GM19467 (cell line): ENCODE results near the gene SARS1.

ENCODE experiments used
- ATAC-seq: cut with Tn5 transposase; IDR thresholded peaks from one replicate; pipeline ENCODE4 v1.9.1; 2021; ENCODE audit warnings: mild to moderate bottlenecking, moderate library complexity; ENCODE audit not compliant: unreplicated experiment

Gene SARS1

GRCh38 chr1:109259674-109260557, 46.2 kb downstream of the SARS1 start:
- ATAC-seq = no peak

GRCh38 chr1:109261006-109261405, 47.3 kb downstream of the SARS1 start:
- ATAC-seq = no peak

GRCh38 chr1:109261578-109261977, 47.9 kb downstream of the SARS1 start:
- ATAC-seq = no peak

- no peak for ATAC-seq
Observed at GRCh38 chr1:109262231-109263055, 48.7 kb downstream of the SARS1 start.

GRCh38 chr1:109263234-109263596, 49.5 kb downstream of the SARS1 start:
- no peak for ATAC-seq

- ATAC-seq = no peak
Observed at GRCh38 chr1:109263597-109264378, 50.1 kb downstream of the SARS1 start.

DNA sequence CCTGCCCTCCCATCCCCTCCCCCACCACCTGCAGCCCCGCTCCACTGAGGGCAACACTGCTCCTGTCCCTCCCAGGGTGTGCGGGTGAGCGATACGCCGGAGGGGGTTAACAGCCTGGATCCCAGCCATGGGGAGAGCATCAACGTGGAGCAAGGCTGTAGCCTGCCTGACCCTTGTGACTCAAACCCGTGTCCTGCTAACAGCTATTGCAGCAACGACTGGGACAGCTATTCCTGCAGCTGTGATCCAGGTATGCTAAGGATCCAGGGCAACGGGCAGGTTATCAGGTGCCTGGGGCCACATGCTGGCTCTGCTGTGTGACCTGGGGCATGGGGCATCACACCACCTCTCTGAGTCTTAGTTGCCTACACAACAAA, 50.6 kb downstream of the SARS1 start:
- ATAC-seq = no peak

GRCh38 chr1:109265016-109265415, 51.3 kb downstream of the SARS1 start:
- no peak for ATAC-seq

DNA sequence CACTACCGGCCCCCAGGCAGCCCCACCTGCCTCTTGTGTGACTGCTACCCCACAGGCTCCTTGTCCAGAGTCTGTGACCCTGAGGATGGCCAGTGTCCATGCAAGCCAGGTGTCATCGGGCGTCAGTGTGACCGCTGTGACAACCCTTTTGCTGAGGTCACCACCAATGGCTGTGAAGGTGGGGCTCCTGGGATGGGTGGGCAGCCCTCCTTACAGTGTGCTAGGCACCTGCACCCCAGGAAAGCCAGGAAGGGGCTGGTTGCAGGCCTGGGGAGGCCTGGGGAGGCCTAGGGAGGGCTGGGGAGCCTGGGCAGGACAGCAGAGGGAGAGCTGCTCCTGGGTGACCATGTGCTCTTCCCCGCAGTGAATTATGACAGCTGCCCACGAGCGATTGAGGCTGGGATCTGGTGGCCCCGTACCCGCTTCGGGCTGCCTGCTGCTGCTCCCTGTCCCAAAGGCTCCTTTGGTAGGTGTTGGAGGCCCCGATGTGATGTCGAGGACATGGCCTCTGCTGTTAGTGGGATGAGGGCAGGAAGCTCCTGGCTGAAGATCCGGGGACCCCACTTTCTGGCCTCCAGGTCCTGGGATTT, 52.1 kb downstream of the SARS1 start:
- ATAC-seq = no peak

DNA sequence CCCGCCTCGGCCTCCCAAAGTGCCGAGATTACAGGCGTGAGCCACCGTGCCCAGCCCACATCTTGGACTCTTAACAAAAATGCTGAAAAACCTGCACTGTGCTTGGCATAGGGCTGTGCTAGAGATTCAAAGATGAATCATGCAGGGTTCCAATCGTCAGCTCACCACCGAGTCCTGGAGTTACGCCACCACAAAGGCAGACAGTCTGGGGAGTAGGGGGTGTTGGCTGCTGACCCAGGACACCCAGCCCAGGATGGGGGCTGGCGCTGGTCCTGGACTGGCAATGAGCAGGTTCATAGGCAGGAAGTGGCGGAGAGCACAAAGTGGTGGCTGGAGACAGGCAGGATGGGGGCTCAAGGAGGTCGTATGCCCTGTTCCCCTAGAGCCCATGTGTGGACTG, 53.2 kb downstream of the SARS1 start:
- ATAC-seq = no peak

- no peak for ATAC-seq
Observed at GRCh38 chr1:109267743-109268300, 54.1 kb downstream of the SARS1 start.

- no peak for ATAC-seq
Observed at GRCh38 chr1:109268431-109269211, 54.9 kb downstream of the SARS1 start.

- no peak for ATAC-seq
Observed at GRCh38 chr1:109269212-109269980, 55.7 kb downstream of the SARS1 start.

- ATAC-seq = no peak
Observed at GRCh38 chr1:109269981-109270622, 56.4 kb downstream of the SARS1 start.

GRCh38 chr1:109270623-109271317, 57.1 kb downstream of the SARS1 start:
- no peak for ATAC-seq

DNA sequence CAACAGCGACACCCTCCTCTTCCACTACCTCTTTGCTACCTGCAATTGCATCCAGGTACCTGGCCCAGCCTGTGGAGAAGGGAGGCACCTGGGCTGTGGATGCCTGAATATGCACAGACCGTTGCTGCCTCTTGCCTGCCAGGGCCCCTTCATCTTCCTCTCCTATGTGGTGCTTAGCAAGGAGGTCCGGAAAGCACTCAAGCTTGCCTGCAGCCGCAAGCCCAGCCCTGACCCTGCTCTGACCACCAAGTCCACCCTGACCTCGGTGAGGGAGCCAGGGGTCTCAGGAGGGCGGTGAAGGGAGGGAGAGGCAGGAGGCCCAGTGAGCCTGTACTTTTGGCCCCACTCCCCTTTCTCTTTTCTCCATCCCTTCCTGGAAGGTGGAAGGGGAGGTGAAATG, 57.7 kb downstream of the SARS1 start:
- ATAC-seq = no peak

DNA sequence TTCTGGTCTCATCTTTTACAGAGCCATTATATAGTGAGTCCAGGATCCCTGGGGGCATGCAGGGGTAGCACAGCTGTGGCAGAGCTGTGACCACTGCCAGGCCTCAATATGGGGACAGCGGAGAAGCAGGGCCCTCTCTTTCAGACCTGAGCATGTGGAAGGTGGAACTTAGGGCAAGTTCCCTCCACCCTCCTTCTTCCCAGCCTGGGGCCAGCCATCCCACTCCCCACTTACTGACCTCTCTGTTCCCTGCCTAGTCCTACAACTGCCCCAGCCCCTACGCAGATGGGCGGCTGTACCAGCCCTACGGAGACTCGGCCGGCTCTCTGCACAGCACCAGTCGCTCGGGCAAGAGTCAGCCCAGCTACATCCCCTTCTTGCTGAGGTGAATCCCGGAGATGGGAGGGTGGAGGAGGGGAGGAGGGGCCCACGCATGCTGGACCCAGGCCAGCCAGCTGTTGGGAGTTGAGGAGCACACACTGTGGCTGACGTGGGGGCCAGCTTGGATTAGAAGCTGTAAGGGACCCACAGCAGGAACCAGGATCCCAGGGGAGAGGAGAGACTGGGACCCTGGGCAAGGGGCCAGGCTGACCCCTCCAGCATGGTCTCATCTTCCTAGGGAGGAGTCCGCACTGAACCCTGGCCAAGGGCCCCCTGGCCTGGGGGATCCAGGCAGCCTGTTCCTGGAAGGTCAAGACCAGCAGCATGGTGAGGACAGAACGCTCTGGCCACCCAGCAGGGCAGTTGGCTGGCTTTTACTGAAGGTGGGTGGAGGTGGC, 58.5 kb downstream of the SARS1 start:
- no peak for ATAC-seq
